ENCODE data around the gene SPNS2.

GRCh38 chr17:4536259-4536741, 37.6 kb downstream of the SPNS2 start:
- TF ChIP-seq REST (IDR thresholded peaks at IDR 0.05; ENCODE audit: unreplicated experiment), result no peak
- TF ChIP-seq EZH2phosphoT487 (IDR thresholded peaks at IDR 0.05; ENCODE audit: unreplicated experiment), result no peak
- no peak for TF ChIP-seq CTCF (conservative IDR thresholded peaks at IDR 0.05; ENCODE audit: low read depth in 2 of 2)
- TF ChIP-seq EZH2 (IDR thresholded peaks at IDR 0.05; ENCODE audit: low read depth, unreplicated experiment), result no peak
- peak; percentile 26; the same call in 1 of the 2 replicates for TF ChIP-seq CREB1 (CRISPR knock-in tag; IDR thresholded peaks at IDR 0.05; ENCODE audit: low read depth)
- peak; percentile 56 for TF ChIP-seq POLR2AphosphoS5 (IDR thresholded peaks at IDR 0.05; ENCODE audit: low read depth)
- TF ChIP-seq JUNB (IDR thresholded peaks at IDR 0.05; ENCODE audit: unreplicated experiment), result no peak

Measured in GM23338 (cell line).